Ecto neural progenitor cell (in vitro differentiated cells): Measurements from ENCODE around the gene MSANTD2.
A peak's percentile ranks its signal among the peaks of the same experiment; 100 is the strongest.

Source experiments
- DNase-seq: peaks from one replicate; pipeline ENCODE4 v3.0.0-alpha.2; 2018; ENCODE audit warnings: low spot score

MSANTD2 gene

GRCh38 chr11:124753205-124753604, 47.0 kb downstream of the MSANTD2 start:
- DNase-seq = no peak

GRCh38 chr11:124752471-124753102, 47.6 kb downstream of the MSANTD2 start:
- DNase-seq = no peak

GRCh38 chr11:124751741-124752470, 48.3 kb downstream of the MSANTD2 start, which contains the start of gene VSIG2:
VSIG2 (minus strand) TSS chr11:124752255; CDS start chr11:124752137, 118 bp downstream.
- no peak for DNase-seq

DNA sequence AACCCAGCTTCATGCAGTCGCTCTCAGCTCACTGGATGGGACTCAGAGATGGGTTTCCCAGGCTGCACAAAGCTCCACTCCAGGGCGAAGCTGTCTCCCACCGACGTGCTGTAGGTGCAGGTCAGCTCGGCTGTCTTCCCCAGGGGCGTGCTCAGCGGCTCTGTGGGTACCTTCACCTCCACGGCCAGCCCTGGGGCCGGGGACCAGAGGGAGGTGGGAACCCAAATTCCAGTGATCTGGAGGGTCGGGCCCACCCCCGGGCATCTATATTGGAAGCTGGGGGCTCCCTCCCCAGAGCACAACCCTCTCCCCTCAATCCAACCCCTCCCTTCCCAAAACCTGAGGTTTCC, 48.8 kb downstream of the MSANTD2 start:
- DNase-seq = no peak

GRCh38 chr11:124749912-124750311, 50.3 kb downstream of the MSANTD2 start:
- no peak for DNase-seq

- no peak for DNase-seq
Observed at GRCh38 chr11:124748481-124749343, 51.5 kb downstream of the MSANTD2 start.

DNA sequence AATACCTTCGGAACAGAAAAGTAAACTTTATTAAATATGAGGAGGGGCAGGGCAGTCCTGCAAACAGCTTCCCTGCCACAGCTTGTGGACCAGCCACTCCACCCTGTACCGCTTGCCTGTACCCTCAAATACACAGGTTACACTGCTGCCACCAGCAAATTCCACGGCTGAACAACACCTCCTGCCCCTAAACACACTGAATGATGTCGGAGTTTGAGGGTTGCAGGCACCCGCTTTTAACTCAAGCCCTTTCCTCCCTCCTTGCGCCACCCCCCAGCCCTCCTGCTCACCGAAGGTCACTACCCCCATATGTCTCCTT, 52.1 kb downstream of the MSANTD2 start:
- DNase-seq = no peak

DNA sequence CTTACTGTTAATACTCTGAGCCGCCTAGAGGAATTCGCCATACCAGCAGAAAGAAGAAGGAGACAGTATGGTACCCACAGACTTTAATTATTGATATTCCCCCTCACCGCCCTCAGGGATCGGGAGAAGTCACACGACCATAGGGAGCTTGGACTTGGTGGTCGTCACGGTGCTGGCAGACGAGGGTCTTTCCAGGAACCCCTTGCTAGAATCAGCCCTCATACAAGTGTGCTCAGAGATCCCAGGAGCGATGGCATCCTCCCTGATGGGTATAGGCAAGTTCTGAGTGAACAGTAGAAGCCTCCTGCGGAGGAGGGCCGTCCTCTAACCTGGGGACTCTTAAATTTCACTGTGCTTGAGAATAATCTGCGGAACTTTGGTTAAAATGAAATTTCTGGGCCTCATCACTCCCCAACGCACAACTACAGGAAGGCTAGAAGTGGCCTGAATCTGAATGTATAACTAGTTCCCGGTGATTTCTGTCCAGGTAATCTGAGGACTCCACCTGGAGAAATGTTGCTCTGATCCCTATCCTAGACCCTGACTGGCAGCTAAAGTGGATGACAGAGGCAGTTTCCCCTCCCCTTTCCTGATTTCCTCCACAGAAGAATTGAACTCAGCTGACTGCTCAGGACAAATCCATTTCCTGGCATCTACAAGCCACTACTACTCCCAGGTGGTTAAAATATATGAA, 52.7 kb downstream of the MSANTD2 start:
- no peak for DNase-seq

DNA sequence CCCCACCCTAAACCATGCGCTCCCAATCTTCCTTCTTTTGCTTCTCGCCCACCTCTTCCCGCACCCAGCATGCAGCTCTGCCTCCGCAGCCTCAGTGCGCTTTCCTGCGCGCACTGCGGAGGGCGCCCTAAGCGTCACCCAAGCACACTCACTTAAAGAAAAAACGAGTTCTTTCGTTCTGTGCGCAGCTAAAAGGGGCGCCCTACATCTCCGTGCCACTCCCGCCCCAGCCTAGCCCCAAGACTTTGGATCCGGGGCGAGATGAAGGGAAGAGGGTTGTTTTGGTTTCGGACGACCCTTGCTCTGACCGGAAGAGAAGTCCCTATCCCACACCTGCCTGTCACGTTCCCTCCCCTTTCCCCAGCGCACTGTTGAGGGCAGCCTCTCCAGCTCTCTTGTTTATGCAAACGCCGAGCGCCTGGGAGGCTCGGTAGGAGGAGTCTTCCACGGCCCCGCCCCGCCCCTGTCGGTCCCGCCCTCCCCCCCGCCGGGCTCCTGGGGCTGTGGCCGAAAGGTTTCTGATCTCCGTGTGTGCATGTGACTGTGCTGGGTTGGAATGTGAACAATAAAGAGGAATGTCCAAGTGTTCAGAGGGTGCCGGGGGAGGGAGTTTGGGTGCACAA, 53.5 kb downstream of the MSANTD2 start:
- peak; percentile 83 for DNase-seq

DNA sequence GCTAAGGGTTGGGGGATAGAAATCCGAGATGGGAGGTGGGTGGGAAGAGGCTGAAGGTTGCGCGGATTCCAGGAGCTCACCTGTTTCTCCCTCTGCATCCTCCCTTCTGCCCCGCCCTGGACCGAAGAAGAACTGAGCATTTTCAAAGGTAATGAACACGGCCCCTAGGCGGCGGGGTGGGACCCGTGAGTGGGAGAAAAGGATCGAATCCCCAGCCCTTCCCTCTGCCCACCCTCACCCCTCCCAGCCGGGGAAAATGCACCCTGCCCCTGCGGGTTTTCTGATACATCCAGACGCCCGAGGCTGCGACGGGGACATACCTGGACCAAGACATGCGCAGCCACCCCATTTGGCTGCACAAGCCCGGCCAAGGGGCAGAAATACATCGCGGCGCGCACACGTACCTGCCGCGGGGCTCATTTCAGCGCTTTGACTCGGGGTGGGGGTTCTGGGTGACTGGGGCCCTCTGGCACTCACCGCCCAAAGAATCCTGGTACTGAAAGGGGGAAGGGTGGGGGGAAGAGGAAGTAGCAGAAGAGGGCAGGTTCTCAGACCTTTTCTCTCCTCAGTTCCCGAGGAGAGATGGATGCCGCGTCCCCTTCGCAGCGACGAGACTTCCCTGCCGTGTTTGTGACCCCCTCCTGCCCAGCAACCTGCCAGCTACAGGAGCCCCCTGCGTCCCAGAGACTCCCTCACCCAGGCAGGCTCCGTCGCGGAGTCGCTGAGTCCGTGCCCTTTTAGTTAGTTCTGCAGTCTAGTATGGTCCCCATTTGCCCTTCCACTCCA, 54.2 kb downstream of the MSANTD2 start:
- DNase-seq = no peak

DNA sequence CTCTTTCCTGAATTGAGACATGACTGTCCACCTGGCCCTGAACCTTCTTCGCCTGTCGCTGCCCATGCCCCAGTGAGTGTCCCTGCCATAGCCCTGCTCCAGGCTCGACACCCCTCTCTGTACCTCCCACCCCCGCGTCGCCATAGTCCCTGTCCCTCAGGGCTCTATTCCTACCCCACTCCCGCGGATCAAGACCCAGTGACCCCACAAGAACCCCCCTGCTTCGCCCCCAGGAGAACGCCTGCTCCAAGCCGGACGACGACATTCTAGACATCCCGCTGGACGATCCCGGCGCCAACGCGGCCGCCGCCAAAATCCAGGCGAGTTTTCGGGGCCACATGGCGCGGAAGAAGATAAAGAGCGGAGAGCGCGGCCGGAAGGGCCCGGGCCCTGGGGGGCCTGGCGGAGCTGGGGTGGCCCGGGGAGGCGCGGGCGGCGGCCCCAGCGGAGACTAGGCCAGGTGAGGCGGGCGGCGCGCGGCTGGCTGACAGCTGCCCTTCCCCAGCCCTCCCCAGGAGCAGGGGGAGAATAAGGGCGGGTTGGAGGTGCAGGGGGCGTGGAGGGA, 54.9 kb downstream of the MSANTD2 start:
- no peak for DNase-seq

GRCh38 chr11:124743050-124743449, 57.2 kb downstream of the MSANTD2 start:
- no peak for DNase-seq

- no peak for DNase-seq
Observed at GRCh38 chr11:124742555-124742954, 57.7 kb downstream of the MSANTD2 start.

DNA sequence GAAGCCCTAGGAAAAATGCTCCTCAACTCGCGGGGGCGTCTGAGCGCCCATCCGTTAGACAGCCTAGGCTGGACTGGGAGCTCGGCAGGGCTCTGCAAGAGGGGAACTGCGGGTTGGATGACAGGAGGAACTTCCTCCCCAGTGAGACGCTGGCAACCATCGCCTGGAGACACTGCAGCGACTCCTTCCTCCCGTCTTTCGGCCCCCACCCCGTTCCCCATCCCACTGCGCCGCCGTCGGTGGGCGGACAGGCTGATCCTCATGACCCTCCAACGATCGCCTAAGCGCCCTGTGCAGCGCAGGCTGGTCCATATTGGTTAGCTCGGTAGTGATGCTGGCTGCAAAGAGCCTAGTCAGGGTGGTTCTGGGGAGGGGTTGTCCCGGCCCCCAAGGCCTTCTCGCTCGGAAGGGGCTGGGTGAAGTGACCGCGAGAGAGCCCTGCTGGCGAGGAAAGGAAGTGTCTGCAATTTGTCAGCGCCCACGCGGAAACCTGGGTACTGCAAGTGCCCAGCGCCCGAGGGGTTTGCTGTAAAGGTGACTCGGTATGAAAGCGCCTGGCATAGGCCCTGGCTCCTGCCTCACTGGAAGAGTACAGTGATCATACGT, 59.8 kb downstream of the MSANTD2 start:
- DNase-seq = peak; percentile 73

DNA sequence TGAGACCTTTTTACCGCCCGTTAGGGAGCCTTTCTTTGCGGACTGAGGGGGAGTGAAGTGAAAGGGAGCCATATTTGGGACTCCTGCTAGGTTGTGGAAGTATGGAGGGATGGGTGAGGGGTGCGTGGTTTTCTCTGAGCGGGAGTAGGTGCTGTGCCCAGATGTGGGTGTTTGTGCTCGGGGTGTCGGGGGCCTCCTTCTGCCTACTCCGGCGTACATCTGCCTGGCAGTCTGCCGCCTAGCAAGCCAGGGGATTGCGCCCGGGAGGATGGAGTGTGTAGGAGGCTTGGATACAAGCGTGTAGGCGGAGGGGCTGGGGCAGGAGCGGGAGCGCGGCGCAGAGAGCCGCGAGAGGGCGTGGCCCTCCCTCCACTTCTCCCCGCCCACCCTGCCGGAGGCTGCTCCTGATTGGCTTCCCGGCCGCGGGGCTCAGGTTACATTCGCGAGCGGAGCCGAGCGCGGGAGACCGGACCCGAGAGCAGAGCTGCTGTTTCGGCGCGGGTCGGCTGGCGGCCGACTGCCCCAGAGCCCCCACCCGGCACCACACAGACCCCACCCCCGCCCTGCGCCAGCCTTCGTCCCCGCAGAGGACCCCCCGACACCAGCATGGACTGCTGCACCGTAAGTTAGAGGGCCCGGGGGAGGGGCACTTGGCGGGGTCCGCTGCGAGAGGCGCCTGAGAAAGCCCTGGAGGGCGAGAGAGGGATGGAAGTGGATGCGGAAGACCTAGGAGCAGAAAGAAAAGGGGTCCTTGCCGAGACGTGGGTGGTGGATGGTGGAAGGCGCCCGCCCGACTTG, 60.5 kb downstream of the MSANTD2 start, which contains the start of gene NRGN:
NRGN (plus strand) TSS at position 464 of the 798 bp plus-strand sequence; CDS start at position 607, 143 bp downstream.
- DNase-seq = peak; percentile 96

GRCh38 chr11:124738713-124739478, 61.3 kb downstream of the MSANTD2 start:
- no peak for DNase-seq

DNA sequence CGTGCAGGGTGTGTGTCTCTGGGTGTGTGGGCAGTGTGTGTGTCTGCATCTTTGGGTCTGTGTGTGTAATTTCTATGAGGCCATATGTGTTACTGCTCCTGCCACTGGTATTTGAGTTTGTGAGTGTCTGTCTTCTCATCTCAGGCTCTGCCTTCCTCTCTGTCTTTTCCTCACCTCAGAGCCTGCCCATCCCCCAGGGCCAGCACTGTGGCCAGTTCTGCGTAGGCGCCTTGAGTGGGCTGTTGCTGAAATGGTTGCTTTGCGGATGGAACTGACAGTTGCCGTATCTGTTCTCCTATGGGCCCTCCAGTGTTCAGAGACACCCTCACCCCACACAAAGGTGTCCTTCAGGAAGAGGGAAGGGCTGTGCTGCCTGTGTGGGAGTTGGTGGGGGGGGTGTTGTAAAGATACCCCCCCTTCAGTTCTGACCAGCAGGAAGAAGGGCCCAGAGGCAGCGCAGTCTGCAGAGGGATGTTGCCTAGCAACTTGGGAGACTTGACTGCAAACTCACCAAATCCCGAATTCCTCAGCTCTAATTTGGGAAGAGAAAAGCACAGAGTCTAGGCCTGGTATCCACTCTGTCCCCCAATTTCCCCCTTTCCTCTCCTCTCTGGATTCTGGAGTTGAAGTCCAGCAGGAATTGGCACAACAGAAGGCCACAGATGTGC, 62.4 kb downstream of the MSANTD2 start:
- DNase-seq = no peak

GRCh38 chr11:124736736-124737135, 63.5 kb downstream of the MSANTD2 start:
- DNase-seq = no peak
